ENCODE data around the gene B9D2. TPM values are rescaled to one million over a fixed set of nuclear protein-coding genes. Genes with fewer than 3 reads are reported as not detected.

The B9D2 gene
- total RNA-seq, 4 donors from 2014 or later = 1.6 to 4.8 (median 3.1) TPM

GRCh38 chr19:41339936-41340335 lies 24.0 kb downstream of the B9D2 start:
- no peak for TF ChIP-seq CTCF (IDR thresholded peaks at IDR 0.05; ENCODE audit: low read depth)

- no peak for TF ChIP-seq CTCF (IDR thresholded peaks at IDR 0.05; ENCODE audit: low read depth)
Measured at GRCh38 chr19:41335467-41335866, 28.5 kb downstream of the B9D2 start.

DNA sequence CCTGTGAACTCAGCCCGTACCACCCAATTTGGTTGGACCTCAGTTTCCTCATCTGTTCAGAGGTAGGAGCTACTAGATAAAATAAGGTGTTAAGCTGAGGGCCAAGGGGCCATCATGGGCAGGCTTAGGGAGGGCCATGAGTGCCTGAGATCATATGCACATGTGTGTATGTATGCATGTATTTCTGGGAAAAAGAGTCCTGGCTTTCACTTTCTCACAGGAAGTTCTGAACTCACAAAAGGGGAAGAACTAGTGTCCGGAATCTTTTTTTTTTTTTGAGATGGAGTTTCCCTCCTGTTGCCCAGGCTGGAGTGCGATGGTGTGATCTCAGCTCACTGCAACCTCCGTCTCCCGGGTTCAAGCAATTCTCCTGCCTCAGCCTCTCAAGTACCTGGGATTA lies 29.2 kb downstream of the B9D2 start:
- TF ChIP-seq CTCF (IDR thresholded peaks at IDR 0.05; ENCODE audit: low read depth) = no peak

DNA sequence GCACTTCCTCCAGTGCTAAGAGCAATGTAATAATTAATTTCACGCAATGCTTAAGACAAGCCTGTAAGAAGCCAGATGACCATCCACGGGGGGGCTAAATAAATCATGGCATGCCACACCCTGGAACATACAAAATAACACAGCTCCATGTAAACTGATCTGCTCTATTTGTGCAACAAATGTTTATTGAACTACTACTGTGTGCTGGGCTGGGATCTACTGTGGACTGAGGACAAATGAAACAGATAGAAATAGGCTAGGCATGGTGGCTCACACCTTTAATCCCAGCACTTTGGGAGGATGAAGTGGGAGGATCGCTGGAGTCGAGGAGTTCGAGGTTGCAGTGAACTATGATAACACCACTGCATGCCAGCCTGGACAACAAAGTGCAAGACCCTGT lies 31.5 kb downstream of the B9D2 start:
- no peak for TF ChIP-seq CTCF (IDR thresholded peaks at IDR 0.05; ENCODE audit: low read depth)

DNA sequence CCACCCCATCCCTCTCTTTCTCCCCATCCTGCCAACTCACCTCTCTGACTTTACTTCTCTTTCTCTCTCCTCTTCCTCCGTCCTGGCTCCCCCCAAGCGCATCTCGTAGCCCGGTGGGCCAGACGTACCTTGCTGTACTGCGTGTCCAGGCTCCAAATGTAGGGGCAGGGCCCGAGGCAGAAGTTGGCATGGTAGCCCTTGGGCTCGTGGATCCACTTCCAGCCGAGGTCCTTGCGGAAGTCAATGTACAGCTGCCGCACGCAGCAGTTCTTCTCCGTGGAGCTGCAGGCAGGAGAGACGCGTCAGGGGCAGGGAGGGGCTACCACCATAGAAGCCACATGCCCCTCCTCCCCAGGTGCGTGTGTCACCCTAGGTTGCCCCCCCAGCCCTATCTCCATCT lies 31.9 kb downstream of the B9D2 start:
- TF ChIP-seq CTCF (IDR thresholded peaks at IDR 0.05; ENCODE audit: low read depth) = no peak

DNA sequence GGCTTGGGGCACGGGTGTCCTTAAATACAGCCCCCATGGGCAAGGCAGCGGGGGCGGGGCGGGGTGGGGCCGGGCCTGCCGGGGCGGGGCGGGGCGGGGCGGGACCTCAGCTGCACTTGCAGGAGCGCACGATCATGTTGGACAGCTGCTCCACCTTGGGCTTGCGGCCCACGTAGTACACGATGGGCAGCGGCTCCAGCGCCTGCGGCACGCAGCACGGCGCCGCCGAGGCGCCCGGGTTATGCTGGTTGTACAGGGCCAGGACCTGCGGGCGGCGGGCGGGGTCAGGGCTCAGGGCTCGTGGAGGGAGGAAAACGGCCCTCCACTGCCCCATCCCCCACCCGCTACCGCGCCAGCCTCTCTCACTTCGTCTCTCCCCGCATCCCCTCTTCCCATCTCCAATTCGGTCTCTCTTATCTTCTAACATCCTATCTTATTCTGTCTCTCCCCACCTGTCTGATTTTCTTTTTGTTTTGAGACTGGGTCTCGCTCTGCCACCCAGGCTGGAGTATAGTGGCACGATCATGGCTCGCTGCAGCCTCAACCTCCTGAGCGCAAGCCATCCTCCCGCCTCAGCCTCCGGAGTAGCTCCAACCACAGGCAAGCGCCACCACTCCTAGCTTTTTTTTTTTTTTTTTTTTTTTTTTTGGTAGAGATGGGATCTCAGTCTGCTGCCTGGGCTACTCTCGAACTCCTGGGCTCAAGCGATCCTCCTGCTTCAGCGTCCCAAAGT lies 32.8 kb downstream of the B9D2 start:
- no peak for TF ChIP-seq CTCF (IDR thresholded peaks at IDR 0.05; ENCODE audit: low read depth)

- no peak for TF ChIP-seq CTCF (IDR thresholded peaks at IDR 0.05; ENCODE audit: low read depth)
Measured at GRCh38 chr19:41330481-41330880, 33.5 kb downstream of the B9D2 start.

Data from subcutaneous adipose tissue (tissue), 4 donors.